ENCODE data around the gene HELZ2.
A peak's percentile ranks its signal among the peaks of the same experiment; 100 is the strongest.
"Not testable (repeated sequence)": the region's sequence is repeated elsewhere in the genome, so short reads cannot be mapped to it uniquely, and the experiment has no call there.

The HELZ2 gene

GRCh38 chr20:63573647-63574131 lies 350 bp downstream of the HELZ2 start:
- DNase-seq (ENCODE audit: low spot score) = no peak

GRCh38 chr20:63572788-63573646 lies 1.0 kb downstream of the HELZ2 start:
- no peak for DNase-seq (ENCODE audit: low spot score)
- peak; percentile 22 for TF ChIP-seq CTCF (IDR thresholded peaks at IDR 0.05; ENCODE audit: extremely low read depth, missing control alignments)

More at GRCh38 chr20:63573647-63574131, 350 bp downstream of the HELZ2 start:
- TF ChIP-seq CTCF (IDR thresholded peaks at IDR 0.05; ENCODE audit: extremely low read depth, missing control alignments) = no peak

GRCh38 chr20:63572071-63572787 lies 1.8 kb downstream of the HELZ2 start:
- TF ChIP-seq CTCF (IDR thresholded peaks at IDR 0.05; ENCODE audit: extremely low read depth, missing control alignments) = no peak
- no peak for DNase-seq (ENCODE audit: low spot score)

GRCh38 chr20:63571087-63571478 lies 3.0 kb downstream of the HELZ2 start:
- not testable (repeated sequence) for DNase-seq (ENCODE audit: low spot score)

GRCh38 chr20:63570281-63571086 lies 3.6 kb downstream of the HELZ2 start:
- TF ChIP-seq CTCF (IDR thresholded peaks at IDR 0.05; ENCODE audit: extremely low read depth, missing control alignments) = no peak
- DNase-seq (ENCODE audit: low spot score) = no peak

- DNase-seq (ENCODE audit: low spot score) = no peak
- TF ChIP-seq CTCF (IDR thresholded peaks at IDR 0.05; ENCODE audit: extremely low read depth, missing control alignments) = no peak
These were observed 4.8 kb downstream of the HELZ2 start for GRCh38 chr20:63568986-63569949.
